Measurements from ENCODE around the gene SPEM2.
A peak's percentile ranks its signal among the peaks of the same experiment; 100 is the strongest.

The SPEM2 gene

DNA sequence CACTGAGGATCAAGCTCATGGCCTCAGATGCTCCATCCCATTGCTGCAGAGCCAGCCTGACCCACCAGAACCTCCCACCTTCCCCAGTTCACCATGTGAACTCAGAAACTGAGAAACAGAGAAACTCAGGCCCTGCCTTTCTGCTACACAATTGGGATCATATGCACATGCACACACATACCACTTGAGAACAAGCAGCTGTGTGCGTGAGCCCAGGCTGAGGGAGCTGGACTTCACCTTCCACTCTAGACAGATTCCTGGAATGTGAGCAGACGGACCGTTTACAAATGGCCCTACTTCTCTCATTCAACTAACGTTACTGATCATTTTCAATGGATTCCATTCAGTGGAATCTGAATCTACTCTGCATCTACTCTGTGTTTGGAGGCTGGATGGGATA lies 1.7 kb upstream of the SPEM2 start:
- no peak for DNase-seq

- DNase-seq, result no peak
These were observed 340 bp downstream of the SPEM2 start for GRCh38 chr17:7425756-7426155.

DNA sequence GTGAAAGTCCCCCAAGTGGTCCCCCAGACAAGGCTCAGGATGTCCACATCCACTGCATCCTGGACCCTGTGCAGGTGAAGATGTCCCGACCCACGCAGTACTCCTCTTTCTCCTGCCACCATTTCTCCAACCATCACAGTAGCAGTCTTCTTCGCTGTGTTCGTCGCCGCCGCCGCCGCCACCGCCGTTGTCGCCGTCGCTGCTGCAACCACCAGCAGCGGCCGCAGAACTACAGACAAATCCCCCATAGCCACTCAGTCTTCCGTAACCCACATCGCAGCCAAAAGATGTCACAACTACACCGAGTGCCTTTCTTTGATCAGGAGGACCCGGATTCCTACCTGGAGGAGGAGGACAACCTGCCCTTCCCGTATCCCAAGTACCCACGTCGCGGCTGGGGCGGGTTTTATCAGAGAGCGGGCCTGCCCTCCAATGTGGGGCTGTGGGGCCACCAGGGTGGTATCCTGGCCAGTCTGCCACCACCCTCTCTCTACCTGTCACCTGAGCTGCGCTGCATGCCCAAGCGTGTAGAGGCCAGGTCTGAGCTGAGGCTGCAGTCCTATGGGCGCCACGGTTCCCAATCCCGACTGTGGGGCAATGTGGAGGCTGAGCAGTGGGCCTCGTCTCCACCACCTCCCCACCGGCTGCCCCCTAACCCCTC lies 917 bp downstream of the SPEM2 start:
- DNase-seq, result no peak

- no peak for DNase-seq
These were observed 1.6 kb downstream of the SPEM2 start for GRCh38 chr17:7426896-7427489.

GRCh38 chr17:7427549-7427948 lies 2.1 kb downstream of the SPEM2 start:
- no peak for DNase-seq

- DNase-seq, result no peak
These were observed 3.1 kb downstream of the SPEM2 start, which contains the start of gene SPEM3 for GRCh38 chr17:7428557-7428956. Gene SPEM3 (plus strand): TSS chr17:7428857. CDS start chr17:7428903, 46 bp downstream.

DNA sequence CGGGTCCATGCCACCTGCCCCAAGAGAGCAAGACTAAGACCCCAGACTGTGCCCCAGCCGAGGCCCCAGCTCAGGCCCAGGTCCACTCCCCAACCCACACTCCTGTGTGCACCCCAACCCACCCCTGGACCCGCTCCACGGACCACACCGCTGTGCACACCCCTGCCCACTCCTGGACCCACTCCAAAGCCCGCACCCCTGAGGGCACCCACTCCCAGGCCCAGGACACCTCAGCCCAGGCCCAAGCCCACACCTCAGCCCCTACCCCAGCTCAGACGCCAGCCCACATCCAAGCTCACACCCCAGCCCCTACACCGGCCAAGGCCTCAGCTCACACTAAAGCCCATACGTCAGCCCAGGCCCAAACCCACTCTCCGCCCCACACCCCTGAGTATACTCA lies 4.3 kb downstream of the SPEM2 start:
- no peak for DNase-seq

DNA sequence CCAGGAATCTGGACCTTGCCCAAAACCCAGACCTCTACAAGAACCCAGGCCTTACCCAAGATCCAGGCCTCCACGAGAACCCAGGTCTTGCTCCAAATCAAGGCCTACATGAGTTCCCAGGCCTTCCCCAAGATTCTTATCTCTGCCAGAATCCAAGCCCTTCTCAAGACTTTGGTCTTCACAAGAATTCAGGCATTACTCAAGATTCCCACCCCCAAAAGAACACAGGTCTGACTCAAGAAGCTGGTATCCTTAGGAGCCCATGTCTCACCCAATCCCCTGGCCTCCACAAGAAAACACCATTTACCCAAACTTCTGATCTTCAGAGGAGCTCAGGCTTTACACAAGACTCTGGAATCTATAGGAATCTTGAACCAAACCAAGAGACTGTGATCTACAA lies 5.8 kb downstream of the SPEM2 start:
- DNase-seq, result no peak

DNA sequence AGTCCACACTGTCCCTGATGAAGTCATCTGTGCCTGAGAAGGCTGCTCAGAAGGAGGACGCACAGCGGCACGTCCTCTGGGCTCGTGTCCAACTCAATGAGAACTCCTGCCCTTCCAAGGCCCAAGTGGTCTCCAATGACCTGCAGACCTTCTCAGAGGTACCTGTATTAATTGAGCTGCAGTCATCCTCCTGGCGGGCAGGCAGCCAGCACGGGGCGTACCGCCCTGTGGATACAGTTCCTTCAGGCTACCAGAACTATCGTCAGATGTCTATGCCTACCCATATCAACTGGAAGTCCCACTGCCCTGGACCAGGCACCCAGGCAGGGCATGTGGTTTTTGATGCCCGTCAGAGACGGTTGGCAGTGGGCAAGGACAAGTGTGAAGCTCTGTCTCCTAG lies 6.9 kb downstream of the SPEM2 start:
- DNase-seq, result no peak

- DNase-seq, result peak; percentile 69
These were observed 10.5 kb downstream of the SPEM2 start for GRCh38 chr17:7435676-7436555.

- peak; percentile 74 for DNase-seq
These were observed 11.3 kb downstream of the SPEM2 start for GRCh38 chr17:7436556-7437368.

- no peak for DNase-seq
These were observed 12.0 kb downstream of the SPEM2 start for GRCh38 chr17:7437369-7437863.

- peak; percentile 41 for DNase-seq
These were observed 12.7 kb downstream of the SPEM2 start for GRCh38 chr17:7437950-7438614.

DNA sequence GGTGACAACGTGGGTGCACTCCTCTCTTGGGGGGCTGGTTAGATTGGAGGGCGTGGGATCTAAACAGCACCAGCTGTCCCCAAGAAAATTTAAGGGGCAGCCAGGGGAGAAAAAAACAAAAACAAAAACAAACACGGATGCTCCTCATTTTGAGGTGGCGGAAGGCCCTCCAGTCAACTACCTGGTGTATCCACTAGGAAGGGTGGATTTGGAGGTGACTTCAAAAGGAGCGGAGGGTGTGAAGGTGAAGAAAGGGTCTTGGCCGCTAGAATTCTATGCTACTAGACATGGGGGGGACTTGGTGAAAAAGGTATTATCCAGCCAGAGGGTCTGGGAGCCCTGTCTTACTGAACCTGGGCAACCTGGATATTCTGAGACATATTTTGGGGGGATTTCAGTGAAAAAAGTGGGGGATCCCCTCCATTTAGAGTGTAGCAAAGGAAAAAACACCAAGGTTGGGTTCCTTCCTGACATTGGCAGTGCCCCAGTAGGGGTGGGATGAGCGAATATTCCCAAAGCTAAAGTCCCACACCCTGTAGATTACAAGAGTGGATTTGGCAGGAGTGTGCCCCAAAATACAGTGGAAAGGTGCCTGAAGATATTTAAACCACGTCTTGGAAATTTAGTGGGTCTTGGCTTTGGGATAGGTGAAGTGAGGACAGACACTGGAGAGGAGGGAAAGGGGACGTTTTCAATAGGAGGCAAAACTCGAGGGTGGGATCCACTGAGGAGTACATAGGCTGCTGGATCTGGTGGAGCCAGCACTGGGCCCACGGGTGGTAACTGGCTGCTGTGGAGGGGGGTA lies 13.4 kb downstream of the SPEM2 start:
- no peak for DNase-seq

GRCh38 chr17:7439462-7440112 lies 14.2 kb downstream of the SPEM2 start, which contains the start of gene FGF11:
Gene FGF11 (plus strand): TSS chr17:7439512. CDS start chr17:7439621, 109 bp downstream.
- DNase-seq, result no peak

DNA sequence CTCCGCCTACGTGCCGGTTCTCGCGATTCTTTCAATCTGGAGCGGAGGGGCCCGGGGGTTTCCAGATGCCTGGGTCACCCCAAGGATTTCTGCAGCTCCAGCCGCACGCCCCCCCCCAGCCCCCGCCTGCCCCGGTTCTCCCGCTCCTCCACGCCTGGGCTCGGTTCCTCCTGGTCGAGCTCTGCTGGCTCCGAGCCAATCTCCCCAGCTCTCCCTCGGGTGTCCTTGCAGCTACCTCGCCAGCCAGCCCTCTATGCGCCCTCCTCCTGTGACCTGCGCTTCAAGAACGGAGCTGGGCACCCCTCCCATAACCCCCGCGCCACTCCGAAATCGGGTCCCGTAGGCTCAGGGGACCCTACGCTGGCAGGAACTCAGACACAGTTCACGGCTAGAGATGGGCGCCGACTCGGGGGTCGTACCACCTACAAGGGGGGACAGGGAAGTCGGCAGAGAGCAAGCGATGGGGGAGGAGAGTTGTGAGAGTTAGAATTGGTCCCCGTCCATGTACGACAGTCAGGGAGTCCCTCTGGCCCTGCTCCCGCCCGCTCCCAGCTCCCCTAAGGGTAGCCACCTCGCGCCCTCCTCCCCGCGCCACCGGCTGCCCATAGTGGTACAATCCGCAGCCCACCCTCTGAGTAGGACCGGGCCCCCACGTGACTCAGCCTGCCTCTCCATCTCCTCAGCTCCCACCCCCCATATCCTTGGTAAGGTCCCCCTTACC lies 14.9 kb downstream of the SPEM2 start:
- DNase-seq, result no peak

DNA sequence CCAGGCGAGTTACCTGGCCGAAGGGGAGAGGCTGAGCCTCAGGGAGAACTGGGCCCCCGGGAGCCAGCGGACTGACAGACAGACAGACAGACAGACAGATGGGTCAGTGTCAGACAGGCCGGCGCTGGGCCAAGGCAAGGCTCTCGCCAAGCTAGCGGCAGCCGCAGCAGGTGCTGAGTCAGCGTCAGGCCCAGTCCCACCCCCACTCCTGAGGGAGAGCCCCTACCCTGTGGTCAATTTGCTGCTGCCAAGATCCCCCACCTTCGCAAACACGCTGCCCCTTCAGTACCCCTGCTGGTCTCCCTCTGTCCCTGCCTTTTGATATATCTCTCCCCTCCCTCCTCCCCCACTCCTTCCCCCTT lies 15.4 kb downstream of the SPEM2 start:
- DNase-seq, result no peak

DNA sequence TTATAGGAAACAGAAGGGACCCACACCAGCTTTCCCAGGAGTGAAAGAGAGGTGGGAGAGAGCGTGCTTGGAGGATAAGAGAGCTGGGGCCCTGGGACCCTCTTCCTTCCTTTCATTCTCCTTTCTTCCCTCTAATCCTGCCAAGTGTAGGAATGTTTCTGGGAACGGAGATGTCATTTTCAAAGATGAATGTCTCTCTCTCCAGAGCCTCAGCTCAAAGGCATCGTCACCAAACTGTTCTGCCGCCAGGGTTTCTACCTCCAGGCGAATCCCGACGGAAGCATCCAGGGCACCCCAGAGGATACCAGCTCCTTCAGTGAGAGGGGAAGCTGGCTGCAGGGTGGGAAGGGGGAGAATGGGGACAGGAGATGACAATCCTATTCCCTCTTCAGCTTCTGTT lies 15.8 kb downstream of the SPEM2 start:
- no peak for DNase-seq

GRCh38 chr17:7442142-7442541 lies 16.7 kb downstream of the SPEM2 start:
- DNase-seq, result no peak
